22Rv1 (cell line): ENCODE data around the gene MTF1.

ENCODE experiments used
- CTCF ChIP-seq: fragments of 450-650 bp; IDR thresholded peaks from 2 replicates; pipeline ENCODE4 v1.5.1; 2017; ENCODE audit warnings: mild to moderate bottlenecking
- ZFX ChIP-seq: fragments of 450-650 bp; IDR thresholded peaks from 2 replicates; pipeline ENCODE4 v1.6.1; 2017; ENCODE audit warnings: antibody characterized with exemption, borderline replicate concordance

DNA sequence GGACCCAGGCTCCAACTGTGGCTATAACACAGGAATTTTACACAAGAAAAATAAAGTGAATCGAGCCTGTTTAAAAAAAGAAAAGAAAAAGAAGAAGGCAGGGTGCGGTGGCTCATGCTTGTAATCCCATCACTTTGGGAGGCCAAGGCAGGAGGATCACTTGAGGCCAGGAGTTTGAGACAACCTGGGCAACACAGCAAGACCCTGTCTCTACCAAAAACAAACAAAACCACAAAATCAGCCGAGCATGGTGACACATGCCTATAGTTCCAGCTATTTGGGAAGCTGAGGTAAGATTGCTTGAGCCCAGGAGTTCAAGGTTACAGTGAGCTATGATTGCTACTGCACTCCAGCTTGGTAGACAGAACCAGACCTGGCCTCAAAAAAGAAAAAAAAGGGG is 17.7 kb downstream of the MTF1 start:
- TF ChIP-seq CTCF: no peak
- TF ChIP-seq ZFX: no peak
